Thoracic aorta (tissue), 2 donors: ENCODE results near the gene PCBP4. TPM values are rescaled to one million over a fixed set of nuclear protein-coding genes. Genes with fewer than 3 reads are reported as not detected.

Source experiments
- ATAC-seq: fragments of 150-250 bp; one replicate; pipeline ENCODE4 v1.8.0; 2017; ENCODE audit warnings: low read depth; ENCODE audit not compliant: insufficient number of reproducible peaks, low FRiP score
- DNase-seq: peaks from one replicate; pipeline ENCODE4 v3.0.0-alpha.2; 2020; ENCODE audit warnings: low spot score
- H3K27ac ChIP-seq, 2 donors: fragments of 200-600 bp; sonication (generic); 1 replicate in 1 of 2; 2 replicates in 1 of 2; pipeline ENCODE4 v1.5.1; 2016; ENCODE audit warnings: mild to moderate bottlenecking in 2 of 2, moderate library complexity in 2 of 2
- H3K27me3 ChIP-seq: fragments of 200-600 bp; sonication (generic); replicated peaks from 2 replicates; pipeline ENCODE4 v1.6.0; 2016; ENCODE audit warnings: mild to moderate bottlenecking; ENCODE audit not compliant: insufficient read depth
- H3K36me3 ChIP-seq: fragments of 200-600 bp; sonication (generic); one replicate; pipeline ENCODE4 v1.5.1; 2016
- H3K4me1 ChIP-seq, 2 donors: fragments of 200-600 bp; sonication (generic); 1 replicate in 1 of 2; 2 replicates in 1 of 2; pipeline versions ENCODE4 v1.5.1 to v1.6.0; 2016; ENCODE audit warnings: low read depth in 2 of 2, mild to moderate bottlenecking in 1 of 2; ENCODE audit not compliant: control insufficient read depth in 1 of 2
- H3K4me3 ChIP-seq: fragments of 200-600 bp; sonication (generic); 2 replicates; pipeline ENCODE4 v1.5.1; 2016; ENCODE audit warnings: mild to moderate bottlenecking
- H3K9me3 ChIP-seq: fragments of 200-600 bp; sonication (generic); 2 replicates; pipeline ENCODE4 v1.5.1; 2016
- CTCF ChIP-seq: fragments of 200-600 bp; sonication (generic); IDR thresholded peaks from one replicate; pipeline ENCODE4 v1.5.1; 2019; ENCODE audit warnings: antibody characterized with exemption
- total RNA-seq, 2 donors: library from RNA; depleted of rRNA; stranded (reverse); fragments of >200 nt; gene quantifications; one replicate each; pipeline versions ENCODE4 v1.1.0 to v1.2.3, GENCODE V29; 2016

The PCBP4 gene
- total RNA-seq, 2 donors from 2014 or later = 127 to 144 TPM

GRCh38 chr3:52005571-52005986, 38.3 kb upstream of the PCBP4 start:
- Histone ChIP-seq H3K9me3 (no peaks in the 10 kb centered on the region), H3K4me1 (peaks cover 9 to 22% of the 10 kb centered on the region in 2 donors), H3K4me3 (peak overlapping the region; percentile 30), H3K27ac (peak overlapping the region in 1 of 2 donors; percentile 10), H3K27me3 (no peaks in the 10 kb centered on the region), H3K36me3 (no peaks in the 10 kb centered on the region)
- no peak for TF ChIP-seq CTCF
- DNase-seq (no peak), ATAC-seq (no peak)

- H3K27ac ChIP-seq = no peak overlapping the region
- H3K4me3 ChIP-seq = no peak overlapping the region
Observed at GRCh38 chr3:52004906-52005395, 37.7 kb upstream of the PCBP4 start.

GRCh38 chr3:52004163-52004787, 37.0 kb upstream of the PCBP4 start:
- Histone ChIP-seq H3K4me1 (peaks cover 9 to 22% of the 10 kb centered on the region in 2 donors), H3K27ac (no peak overlapping the region), H3K4me3 (no peak overlapping the region), H3K27me3 (no peaks in the 10 kb centered on the region), H3K9me3 (no peaks in the 10 kb centered on the region), H3K36me3 (no peaks in the 10 kb centered on the region)
- no peak for ATAC-seq
- no peak for DNase-seq
- TF ChIP-seq CTCF = peak; percentile 45

More at GRCh38 chr3:52004906-52005395, 37.7 kb upstream of the PCBP4 start:
- no peak for DNase-seq
- no peak for TF ChIP-seq CTCF
- H3K4me1 ChIP-seq = peaks cover 9 to 22% of the 10 kb centered on the region in 2 donors
- ATAC-seq = no peak
- no peaks in the 10 kb centered on the region for H3K36me3 ChIP-seq
- no peaks in the 10 kb centered on the region for H3K9me3 ChIP-seq
- H3K27me3 ChIP-seq = no peaks in the 10 kb centered on the region

GRCh38 chr3:52002748-52003147, 35.5 kb upstream of the PCBP4 start:
- Histone ChIP-seq H3K4me1 (peaks cover 9 to 22% of the 10 kb centered on the region in 2 donors), H3K9me3 (no peaks in the 10 kb centered on the region), H3K4me3 (no peak overlapping the region), H3K27me3 (no peaks in the 10 kb centered on the region), H3K27ac (no peak overlapping the region), H3K36me3 (no peaks in the 10 kb centered on the region)
- DNase-seq (no peak), ATAC-seq (no peak)
- no peak for TF ChIP-seq CTCF

- no peak for ATAC-seq
- TF ChIP-seq CTCF = peak; percentile 92
- no peak for DNase-seq
- H3K4me3 ChIP-seq = no peak overlapping the region
- H3K27ac ChIP-seq = no peak overlapping the region
- no peaks in the 10 kb centered on the region for H3K9me3 ChIP-seq
- H3K4me1 ChIP-seq = peaks cover 9 to 22% of the 10 kb centered on the region in 2 donors
- H3K27me3 ChIP-seq = no peaks in the 10 kb centered on the region
- H3K36me3 ChIP-seq = no peaks in the 10 kb centered on the region
Observed at GRCh38 chr3:52001443-52001974, 34.3 kb upstream of the PCBP4 start.
